HG03521 (cell line): ENCODE results near the gene FHIT.
A peak's percentile ranks its signal among the peaks of the same experiment; 100 is the strongest.

Experiments used
- ATAC-seq: cut with Tn5 transposase; IDR thresholded peaks from one replicate; pipeline ENCODE4 v1.9.1; 2021; ENCODE audit warnings: mild to moderate bottlenecking, moderate library complexity; ENCODE audit not compliant: unreplicated experiment

The FHIT gene

DNA sequence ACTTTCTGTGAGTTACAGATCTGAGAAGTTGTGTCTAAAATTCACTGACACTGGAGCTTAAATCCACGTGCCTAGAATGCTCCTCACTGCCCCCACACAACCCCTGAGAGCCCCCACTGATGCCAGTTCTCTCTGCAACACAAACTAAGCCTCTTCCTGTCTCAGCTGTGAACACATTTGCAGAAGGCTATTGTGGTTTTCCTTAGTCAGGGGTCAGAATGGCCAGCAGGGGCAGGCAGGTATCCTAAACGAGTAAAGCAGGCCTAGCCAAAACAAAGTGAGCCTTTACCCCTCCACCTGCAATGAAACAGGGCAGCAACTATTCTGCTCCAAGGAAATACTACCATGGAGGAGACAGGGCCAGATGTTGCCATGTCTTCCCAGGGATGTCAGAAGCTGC lies 78.6 kb downstream of the FHIT start:
- ATAC-seq: no peak

DNA sequence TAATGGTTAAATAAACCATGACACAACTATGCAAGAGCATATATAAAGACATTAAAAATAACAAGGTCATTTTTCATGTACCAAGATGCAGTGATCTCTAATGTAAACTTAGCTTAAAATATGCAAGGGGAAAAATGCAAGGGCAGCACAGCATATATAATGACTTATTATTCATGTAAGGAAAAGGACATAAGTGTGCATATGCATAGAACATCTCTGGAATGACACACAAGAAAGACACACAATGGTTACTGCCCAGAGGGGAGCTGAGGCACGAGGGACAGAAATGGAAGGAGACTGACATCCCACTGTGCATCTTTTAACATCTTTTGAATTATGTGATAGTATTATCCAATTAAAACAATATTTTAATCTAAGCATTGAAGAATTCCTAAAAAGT lies 79.0 kb downstream of the FHIT start:
- no peak for ATAC-seq

DNA sequence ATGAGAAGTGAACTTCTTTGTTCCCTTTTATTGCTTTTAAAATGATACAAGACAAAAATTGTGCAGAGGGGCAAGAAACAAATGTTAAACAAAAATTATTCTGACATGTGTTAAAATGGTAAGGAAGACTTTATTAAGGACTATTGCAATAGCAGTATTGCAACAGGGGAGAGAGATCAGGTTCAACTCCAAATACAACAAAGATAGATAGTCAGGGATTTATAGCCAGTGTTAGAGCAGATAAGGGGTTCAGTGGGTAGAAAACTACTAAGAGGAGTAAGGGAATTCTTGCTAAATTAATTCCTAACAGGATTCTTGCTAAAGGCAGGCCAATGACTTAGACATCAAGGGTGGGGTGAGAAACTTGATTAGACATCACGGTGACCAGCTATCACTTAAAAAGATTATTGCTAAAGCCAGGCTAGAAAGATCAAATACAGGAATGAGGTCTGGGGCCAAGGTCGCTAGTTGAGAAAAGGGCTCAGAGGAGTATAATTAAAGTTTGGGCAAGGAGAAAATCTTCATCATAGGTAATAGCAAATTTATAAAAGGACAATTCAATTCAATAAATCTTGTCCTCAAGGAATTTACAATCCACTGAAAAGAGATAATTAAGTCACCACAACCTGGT lies 81.5 kb downstream of the FHIT start:
- no peak for ATAC-seq

DNA sequence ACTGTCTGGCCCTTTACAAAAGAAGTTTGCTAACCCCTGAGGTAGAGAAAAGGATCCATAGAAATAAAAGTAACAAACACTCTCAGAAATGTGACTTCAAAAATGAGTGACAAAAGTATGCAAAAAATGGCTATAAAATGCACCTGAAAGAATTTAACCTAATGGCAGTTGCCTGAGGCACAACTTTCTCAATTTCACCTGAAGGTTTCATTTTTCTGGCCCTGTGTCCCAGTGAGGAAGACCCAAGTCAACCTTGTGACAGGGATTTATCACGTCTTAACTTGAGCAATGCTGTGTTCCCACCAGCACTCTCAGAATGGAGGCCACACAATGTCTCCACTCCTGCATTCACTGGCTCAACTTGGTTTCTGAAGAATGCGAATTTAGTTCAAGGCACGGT lies 83.0 kb downstream of the FHIT start:
- no peak for ATAC-seq

DNA sequence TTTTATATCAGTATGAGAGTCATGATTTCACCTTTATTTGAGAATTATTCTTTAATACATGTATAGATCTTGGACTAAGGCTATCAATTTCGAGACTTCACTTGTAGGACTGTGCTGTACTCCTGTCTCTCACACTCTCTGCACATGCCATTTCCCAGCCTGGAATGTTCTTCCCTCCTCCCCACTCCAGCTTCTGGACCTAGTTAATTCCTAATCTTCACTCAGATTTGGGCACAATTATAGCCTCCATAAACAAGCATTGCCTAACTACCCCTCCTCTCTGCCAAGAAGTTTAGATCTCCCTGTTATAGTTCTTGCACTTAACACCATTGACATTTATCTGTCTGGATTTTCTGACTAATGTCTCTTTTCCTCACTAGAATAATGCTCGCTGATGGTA lies 88.3 kb downstream of the FHIT start:
- no peak for ATAC-seq

DNA sequence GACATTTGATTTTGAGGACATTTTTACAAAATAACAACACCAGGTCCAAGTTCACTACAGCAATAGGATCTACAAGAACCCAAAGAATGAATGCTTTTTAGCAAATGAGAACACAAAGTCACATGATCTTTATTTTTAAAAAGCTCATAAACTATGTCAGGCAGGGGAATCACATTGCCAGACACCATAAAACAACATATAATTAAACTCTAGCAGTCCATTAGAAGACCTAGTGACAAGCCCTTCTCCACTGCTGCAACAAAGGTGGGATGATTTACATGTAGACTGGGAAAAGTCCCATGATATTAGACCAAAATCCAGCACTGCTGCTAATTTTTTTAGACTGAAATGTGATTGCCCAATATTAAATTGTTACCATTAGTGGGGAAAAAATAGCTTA lies 92.6 kb downstream of the FHIT start:
- ATAC-seq: no peak

DNA sequence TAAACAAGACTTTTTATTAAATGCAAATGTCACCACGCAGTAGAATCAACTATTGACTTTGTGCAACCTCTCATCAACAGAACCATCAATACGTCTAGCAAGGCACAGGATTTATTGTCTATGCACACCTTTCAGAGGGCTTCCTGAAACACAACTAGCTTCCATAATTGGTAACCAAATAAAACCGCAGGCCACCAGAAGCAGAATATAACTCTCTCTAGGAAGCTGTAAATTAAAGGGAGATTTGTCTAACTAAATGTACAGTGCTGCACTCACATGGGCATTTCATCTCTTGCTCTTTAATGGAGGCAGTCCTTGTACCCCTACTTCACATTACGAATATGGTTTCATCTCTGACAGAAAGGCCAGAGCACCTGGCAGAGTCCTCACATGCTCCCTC lies 93.0 kb downstream of the FHIT start:
- ATAC-seq: no peak

DNA sequence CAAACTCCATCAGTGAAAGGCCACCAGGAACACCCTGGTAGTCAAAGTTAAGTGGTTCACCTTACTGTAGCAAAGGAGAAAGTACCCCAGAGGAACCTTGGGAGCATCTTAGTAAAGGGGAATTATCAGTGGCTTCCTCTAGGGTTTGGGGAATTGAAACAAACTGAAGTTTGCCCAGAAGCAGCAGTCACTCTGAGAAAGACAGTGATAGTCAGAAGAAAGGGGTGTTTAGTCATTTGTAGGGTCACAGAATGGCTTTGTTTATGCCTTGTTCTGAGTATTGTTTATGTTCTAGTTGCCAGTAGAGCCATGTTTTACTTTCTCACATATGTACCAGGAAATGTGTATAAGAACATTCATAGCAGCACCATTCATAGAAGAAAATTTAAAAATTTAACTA lies 93.8 kb downstream of the FHIT start:
- peak; percentile 55 for ATAC-seq

DNA sequence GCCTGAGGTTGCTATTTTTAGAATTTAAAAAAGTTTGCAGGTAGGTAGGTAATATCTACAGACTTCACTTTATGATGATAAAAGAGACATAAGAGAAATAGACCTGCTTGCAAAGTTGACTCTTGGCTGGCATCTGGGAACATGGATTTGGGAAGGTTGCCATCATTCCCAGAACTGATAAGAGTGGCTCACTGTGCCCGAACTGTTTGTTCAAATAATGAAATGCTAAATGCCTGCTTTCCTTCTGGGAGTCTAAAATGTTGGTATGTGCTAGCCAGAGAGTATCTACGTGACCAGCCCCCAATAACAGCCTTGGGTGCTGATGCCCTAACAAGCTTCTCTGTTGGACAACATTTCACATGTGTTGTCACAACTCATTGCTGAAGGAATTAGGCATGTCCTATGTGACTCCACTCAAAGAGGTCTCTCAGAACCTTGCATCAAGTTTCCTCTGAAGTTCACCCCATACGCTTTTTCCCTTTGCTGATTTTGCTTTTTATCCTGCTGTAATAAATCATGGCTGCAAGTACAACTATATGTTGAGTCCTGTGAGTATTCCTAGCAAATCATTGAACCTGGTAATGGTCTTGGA lies 95.5 kb downstream of the FHIT start:
- no peak for ATAC-seq

DNA sequence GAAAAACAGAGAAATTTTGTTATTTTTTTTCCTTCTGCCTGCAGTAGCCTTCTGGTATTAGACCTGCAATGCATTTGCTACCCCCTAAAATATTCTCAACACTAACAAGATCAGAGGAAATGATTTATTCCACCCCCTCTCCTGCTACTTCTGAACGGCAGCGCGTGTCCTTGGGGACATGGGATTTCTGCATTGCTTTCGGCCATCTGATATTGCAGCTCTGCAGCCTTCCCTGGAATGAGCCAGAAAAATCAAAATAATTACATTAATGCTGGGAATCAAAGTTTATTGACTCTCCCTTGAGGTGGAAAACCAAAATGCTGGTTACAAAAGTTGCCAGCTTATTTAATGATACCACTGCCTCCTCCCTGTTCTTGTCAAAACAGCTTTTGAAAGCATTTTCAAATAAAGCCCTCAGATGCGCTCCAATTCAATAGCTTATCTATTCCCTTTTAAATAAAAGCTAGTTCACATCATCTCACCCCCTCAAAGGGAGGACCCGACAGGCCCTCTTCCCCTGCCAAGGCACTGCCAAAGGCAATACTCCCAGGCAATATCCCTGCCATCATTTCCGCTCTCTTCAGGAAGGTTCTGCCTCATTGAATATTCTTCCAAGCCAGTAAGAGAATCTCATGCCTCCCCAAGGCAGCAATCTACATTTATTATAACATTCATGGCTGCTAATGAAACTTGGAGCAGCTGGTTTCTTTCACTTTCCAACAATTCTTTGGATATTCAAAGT lies 96.6 kb downstream of the FHIT start:
- no peak for ATAC-seq

DNA sequence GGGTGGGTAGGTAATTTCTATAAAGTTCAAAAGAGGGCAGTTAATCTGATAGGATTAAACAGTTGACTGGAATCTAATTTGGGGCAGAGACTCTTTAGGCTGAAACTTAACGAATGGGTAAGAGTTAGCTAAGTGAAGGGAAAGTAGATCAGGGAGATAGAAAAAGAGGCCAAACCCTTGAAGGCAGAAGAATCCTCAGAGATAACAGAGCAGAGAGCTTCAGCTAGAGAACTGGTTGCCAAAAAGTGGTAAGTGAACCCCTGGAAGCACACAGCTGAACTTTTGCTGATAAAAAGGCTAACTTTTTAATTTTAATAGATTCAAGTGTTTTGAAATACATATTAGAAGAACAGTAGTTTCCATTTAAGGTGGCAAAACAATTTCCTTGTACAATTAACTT lies 99.2 kb downstream of the FHIT start:
- no peak for ATAC-seq

DNA sequence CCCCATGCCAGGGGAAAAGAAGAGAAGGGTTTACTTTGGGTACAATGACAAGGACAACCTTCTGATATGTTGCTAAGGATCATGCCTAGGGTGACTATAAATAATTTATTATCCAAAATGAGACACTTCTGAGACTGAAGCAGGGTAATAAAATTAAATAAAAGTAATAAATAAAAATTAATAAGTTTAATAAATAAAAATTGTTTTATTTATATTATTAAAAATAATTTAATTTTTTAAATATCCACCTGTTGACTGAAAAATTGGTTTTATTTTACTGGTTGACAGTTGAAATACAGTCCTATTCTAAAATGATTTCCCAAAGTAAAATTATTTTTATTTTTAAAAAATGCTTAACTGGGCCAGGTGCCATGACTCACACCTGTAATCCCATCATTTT lies 102.0 kb downstream of the FHIT start:
- ATAC-seq: no peak

DNA sequence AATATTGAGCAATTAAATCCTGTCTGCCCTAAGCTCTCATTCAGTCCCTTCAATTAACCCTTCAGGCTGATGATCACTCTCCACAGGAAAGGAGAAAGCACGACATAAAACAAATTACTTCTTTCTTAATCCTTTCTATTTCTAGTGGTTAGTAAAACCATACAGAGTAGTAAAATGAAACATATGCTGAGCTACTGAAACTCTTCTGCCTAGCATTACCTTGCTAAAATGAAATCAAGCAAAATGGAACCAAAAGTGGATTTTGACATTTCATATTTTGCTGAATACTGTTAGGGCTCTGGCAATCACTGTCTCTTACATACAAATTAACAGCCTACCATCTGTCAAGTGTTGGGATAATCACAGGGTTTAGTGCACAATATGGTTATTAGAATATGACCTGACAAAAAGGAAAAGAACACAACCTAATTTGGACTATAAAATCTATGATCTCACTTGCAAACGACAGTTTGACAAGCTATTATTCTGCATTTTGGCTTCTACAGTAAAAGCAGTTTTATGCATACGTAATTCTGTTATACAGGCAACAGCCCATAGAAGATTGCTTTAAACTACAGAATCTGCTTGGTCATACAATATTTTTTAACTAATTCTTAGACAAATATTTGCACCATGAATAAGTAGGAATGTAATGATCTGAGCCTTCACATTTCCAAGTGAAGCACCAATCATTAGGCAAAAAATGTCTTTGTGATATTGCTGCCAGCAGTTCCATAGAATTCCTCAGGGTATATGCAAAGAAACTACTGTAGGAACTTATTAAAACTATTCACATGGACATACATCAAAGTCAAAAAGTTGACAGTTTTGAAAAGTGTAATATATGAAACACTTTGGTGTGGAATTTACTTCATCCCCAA lies 105.0 kb downstream of the FHIT start:
- ATAC-seq: no peak

DNA sequence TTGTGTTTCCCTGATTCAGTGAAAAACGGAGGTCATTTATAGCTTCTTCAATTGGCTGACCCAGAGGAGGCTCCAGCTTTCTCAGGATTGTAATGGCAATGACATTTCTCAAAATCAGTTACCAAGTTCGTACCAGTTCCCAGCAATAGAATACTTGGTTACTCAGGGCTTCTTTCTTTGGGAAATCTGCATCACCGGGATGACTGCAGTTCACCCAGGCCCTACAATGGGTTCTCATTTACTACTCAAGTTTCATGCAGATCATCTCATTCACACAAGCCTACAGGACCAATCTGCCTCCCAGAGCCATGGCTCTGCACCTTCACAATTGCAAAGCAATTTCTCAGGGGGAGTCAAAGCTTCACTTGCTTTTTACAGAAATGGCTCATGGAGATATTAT lies 109.6 kb downstream of the FHIT start:
- ATAC-seq: no peak

DNA sequence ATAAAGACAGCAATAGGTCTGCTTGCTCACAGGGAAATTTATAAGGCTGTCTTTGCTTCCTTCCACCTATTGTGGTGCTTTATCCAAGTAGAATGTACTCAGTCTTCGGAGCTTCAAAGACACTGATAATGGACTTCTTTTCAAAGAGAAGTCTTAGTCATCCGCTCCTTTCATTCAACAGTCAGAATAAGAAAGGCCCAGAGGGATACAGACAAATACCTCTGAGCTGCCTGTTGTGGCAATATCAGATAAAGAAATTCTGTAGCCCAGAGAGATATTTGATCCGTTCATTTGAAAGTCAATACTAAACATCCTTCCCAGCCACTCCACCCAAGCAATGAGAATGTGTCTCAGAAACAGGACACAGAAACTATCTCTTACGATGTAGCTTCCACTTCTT lies 110.0 kb downstream of the FHIT start:
- no peak for ATAC-seq

DNA sequence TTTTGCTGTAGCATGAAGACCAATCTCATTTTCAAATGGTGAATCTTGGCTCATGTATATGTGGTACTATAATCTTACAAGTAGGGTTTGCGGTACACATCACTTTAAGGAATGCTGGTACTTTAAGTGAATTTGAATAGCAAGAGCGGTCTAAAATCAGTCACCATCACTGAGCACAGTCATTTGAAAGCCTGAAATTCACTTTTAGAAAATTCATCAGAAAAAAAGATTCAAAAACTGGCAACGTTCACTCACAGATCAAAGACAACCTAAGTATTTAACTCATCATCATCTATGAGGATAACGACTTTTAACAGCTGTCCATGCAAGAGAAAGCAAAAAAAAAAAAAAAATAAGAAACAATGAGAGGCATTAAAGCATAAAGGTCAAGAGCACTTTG lies 111.6 kb downstream of the FHIT start:
- ATAC-seq: no peak

DNA sequence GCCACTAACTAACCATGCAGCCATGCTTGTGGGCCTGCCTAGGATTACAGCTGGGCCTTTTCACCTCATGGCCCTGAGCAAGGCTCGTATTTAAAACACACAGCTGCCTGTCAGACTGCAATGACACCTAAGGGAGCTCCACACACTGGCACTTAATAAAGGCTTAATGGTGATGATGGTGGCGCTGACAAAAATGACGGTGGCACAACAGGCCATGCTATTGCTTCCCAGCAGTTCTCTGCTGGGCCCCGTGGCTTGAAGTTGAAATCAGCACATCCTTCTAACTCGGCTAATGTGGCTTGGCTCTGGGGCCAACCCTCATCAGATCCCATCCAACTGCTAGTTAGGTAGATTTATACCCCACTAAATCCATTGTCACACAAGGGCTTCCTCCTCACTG lies 112.9 kb downstream of the FHIT start:
- ATAC-seq: no peak

DNA sequence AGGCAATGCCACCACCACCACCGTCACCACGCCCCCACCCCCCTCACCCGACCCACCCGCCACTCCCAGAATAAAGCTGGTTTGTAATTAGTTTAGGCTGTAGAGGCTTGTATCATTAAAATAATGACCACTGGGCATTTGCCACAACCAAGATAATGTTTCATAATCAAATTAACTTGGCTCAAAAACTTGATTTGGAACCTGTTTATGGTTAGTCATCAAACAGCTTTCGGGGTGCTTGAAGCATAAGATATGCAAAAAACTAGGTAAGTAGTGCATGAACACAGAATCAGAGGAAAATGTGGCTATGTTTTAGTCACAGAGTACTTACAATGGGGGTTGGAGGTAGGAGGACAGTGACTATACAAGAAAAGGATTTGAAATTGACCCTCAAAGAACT lies 115.1 kb downstream of the FHIT start:
- no peak for ATAC-seq

DNA sequence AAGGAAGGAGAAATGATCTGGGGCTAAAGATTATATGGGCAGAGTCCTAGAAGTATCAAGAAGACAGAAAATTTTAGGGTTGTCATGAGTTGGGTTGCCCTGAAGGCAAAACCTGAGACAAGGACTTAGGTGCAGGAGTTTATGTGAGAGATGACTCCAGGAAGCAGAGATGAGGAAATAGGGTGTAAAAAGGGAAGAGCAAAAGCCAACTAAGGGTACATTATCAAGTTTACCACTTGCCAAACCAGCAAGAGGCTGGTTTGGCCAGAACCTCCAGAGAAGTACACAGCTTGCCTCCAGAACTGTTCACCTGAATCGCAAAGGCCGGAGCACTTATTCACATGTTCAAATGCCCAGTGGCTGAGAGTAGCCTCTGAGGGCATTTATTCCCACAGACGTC lies 116.7 kb downstream of the FHIT start:
- ATAC-seq: no peak

DNA sequence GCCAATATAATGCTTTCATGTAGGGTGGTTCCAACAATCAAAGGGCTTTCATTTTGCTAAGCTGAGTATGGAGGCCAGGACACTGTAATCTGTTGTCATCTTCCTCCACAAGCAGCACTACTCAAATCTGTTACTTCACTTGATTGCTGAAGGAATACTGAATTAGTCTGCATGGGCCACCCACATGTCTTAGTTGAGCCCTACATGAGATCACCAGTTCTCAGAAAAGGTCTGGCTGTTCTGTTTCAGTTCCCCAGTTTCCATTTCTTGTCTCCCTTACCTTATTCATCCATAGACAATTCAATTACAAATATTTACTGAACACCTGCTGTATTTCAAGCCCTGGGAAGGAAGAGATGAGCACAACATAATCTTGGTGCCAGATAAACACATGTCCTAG lies 119.2 kb downstream of the FHIT start:
- ATAC-seq: no peak

DNA sequence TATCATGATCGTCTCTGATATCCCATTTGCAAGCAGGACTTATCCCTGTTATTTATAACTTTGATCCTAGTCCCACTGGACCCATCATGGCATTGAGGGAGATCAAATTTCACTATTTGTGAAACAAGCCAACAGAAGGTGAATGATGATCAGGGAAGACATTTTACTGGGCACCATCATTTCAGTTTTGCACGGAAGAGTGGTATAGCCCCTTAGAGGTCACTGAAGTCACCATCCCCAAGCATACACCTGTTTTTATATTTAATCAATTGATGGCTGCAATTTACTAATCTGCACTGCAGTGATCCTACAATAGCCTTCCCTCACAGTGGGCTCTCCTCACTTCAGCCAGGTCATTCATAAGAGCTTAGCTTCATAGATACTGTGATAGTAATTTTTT lies 132.4 kb downstream of the FHIT start:
- ATAC-seq: no peak
